PC-3 (cell line): Measurements from ENCODE around the gene CREG2. TPM values are rescaled to one million over a fixed set of nuclear protein-coding genes. Genes with fewer than 3 reads are reported as not detected.

Experiments
- ATAC-seq: fragments of 200-7000 bp; cut with Tn5 transposase; 2 replicates; pipeline ENCODE4 v1.9.1; 2020; ENCODE audit warnings: mild to moderate bottlenecking, moderate library complexity
- BruUV-seq: library from RNA; stranded (reverse); fragments of 400-500 nt; replicated peaks from 2 replicates; lab custom pipeline; 2021; lab: Mats Ljungman, UMichigan
- CTCF ChIA-PET: fragments of 300-600 bp; sonication (Branson Sonifier 250); formaldehyde crosslinking; loops from one replicate; lab custom pipeline; 2022; ENCODE audit warnings: antibody characterized with exemption; lab: Charles Lee
- POLR2A ChIA-PET: fragments of 300-600 bp; sonication (Branson Sonifier 250); formaldehyde crosslinking; loops from one replicate; lab custom pipeline; 2022; ENCODE audit warnings: antibody characterized with exemption; ENCODE audit not compliant: unreplicated experiment; lab: Charles Lee
- DNase-seq: peaks from one replicate; pipeline ENCODE4 v3.0.0-alpha.2; 2015
- H2AFZ ChIP-seq: fragments of 300-600 bp; sonication (generic); 2 replicates; pipeline ENCODE4 v1.6.0; 2016; ENCODE audit warnings: antibody characterized with exemption, low read length
- H3F3A ChIP-seq: fragments of 300-600 bp; sonication (generic); one replicate; pipeline ENCODE4 v1.6.0; 2017; ENCODE audit warnings: antibody characterized with exemption, low read length, control low read depth, mild to moderate bottlenecking; ENCODE audit not compliant: unreplicated experiment
- H3K27ac ChIP-seq: fragments of 300-600 bp; sonication (generic); 2 replicates; pipeline ENCODE4 v1.5.1; 2016; ENCODE audit warnings: mild to moderate bottlenecking, low read length
- H3K27me3 ChIP-seq: fragments of 300-600 bp; sonication (generic); 2 replicates; pipeline ENCODE4 v1.6.1; 2016; ENCODE audit warnings: low read length, mixed read lengths
- H3K36me3 ChIP-seq: fragments of 300-600 bp; sonication (generic); 2 replicates; pipeline ENCODE4 v1.6.1; 2016; ENCODE audit warnings: low read depth, mixed run types, low read length, mixed read lengths
- H3K4me1 ChIP-seq: fragments of 300-600 bp; sonication (generic); 2 replicates; pipeline ENCODE4 v1.5.1; 2016; ENCODE audit warnings: low read length; ENCODE audit not compliant: insufficient read depth
- H3K4me2 ChIP-seq: fragments of 300-600 bp; sonication (generic); 2 replicates; pipeline ENCODE4 v1.6.0; 2016; ENCODE audit warnings: low read length
- H3K4me3 ChIP-seq: fragments of 300-600 bp; sonication (generic); 2 replicates; pipeline ENCODE4 v1.5.1; 2016; ENCODE audit warnings: mild to moderate bottlenecking, low read length, mixed read lengths
- H3K79me2 ChIP-seq: fragments of 300-600 bp; sonication (generic); 2 replicates; pipeline ENCODE4 v1.6.1; 2017; ENCODE audit warnings: low read length, mixed read lengths
- H3K9ac ChIP-seq: fragments of 300-600 bp; sonication (generic); 2 replicates; pipeline ENCODE4 v1.6.0; 2016; ENCODE audit warnings: mild to moderate bottlenecking, low read length
- H3K9me2 ChIP-seq: fragments of 300-600 bp; sonication (generic); replicated peaks from 2 replicates; pipeline ENCODE4 v1.6.1; 2016; ENCODE audit warnings: mixed run types, low read length, mixed read lengths
- H3K9me3 ChIP-seq: fragments of 300-600 bp; sonication (generic); 2 replicates; pipeline ENCODE4 v1.6.1; 2016; ENCODE audit warnings: low read length, mixed read lengths
- H4K20me1 ChIP-seq: fragments of 300-600 bp; sonication (generic); 2 replicates; pipeline ENCODE4 v1.6.1; 2016; ENCODE audit warnings: low read length, mixed read lengths
- CTCF ChIP-seq: fragments of 300-600 bp; sonication (generic); conservative IDR thresholded peaks from 2 replicates; pipeline ENCODE4 v1.5.1; 2017; ENCODE audit warnings: antibody characterized with exemption, low read depth, mild to moderate bottlenecking, low read length
- EZH2 ChIP-seq: fragments of 300-600 bp; sonication (generic); IDR thresholded peaks from one replicate; pipeline ENCODE4 v1.6.1; 2017; ENCODE audit warnings: antibody characterized with exemption, mild to moderate bottlenecking, low read length; ENCODE audit not compliant: unreplicated experiment
- EZH2phosphoT487 ChIP-seq: fragments of 300-600 bp; sonication (generic); IDR thresholded peaks from 2 replicates; pipeline ENCODE4 v1.6.1; 2018; ENCODE audit warnings: mild to moderate bottlenecking, antibody characterized with exemption, low read length, borderline replicate concordance
- intact Hi-C: fragments of 100-400 bp; cut with micrococcal nuclease; formaldehyde crosslinking; loops from 2 replicates; pipeline ENCODE4 v1.9.0; 2023
- total RNA-seq: library from RNA; depleted of rRNA; stranded (reverse); fragments of >200 nt; gene quantifications from 2 replicates; pipeline ENCODE4 v1.2.3, GENCODE V29; 2014

Gene CREG2
- total RNA-seq, 1 experiment from 2014 or later = 40.0 TPM

- BruUV-seq = no TSS peak
- no peak overlapping the region for H3K9ac ChIP-seq
- DNase-seq (no peak), ATAC-seq (no peak)
- H4K20me1 ChIP-seq = no peaks in the 10 kb centered on the region
- H3K9me3 ChIP-seq = no peaks in the 10 kb centered on the region
- H3K27ac ChIP-seq = no peak overlapping the region
- intact Hi-C loops = no loop called here
- POLR2A ChIA-PET = interaction anchor here (0.7 kb wide), 1 partner anchor 8 kb away, joined by 3 read pairs; no protein-coding TSS in a partner anchor
- no peak overlapping the region for H3K4me3 ChIP-seq
- H3K36me3 ChIP-seq = no peaks in the 10 kb centered on the region
- no peak overlapping the region for H2AFZ ChIP-seq
- H3K4me2 ChIP-seq = no peak overlapping the region
- H3K27me3 ChIP-seq = no peaks in the 10 kb centered on the region
- TF ChIP-seq EZH2 (no peak), EZH2phosphoT487 (no peak), CTCF (no peak)
- H3K4me1 ChIP-seq = peaks cover 21% of the 10 kb centered on the region
- no peaks in the 10 kb centered on the region for H3K79me2 ChIP-seq
- CTCF ChIA-PET = no interaction called here
- no peaks in the 10 kb centered on the region for H3K9me2 ChIP-seq
- H3F3A ChIP-seq = no peaks in the 10 kb centered on the region
Observed at GRCh38 chr2:101364878-101365277, 22.4 kb downstream of the CREG2 start.

GRCh38 chr2:101362777-101363176, 24.5 kb downstream of the CREG2 start:
- H4K20me1 ChIP-seq = no peaks in the 10 kb centered on the region
- ATAC-seq (no peak), DNase-seq (no peak)
- no TSS peak for BruUV-seq
- peaks cover 30% of the 10 kb centered on the region for H3K4me1 ChIP-seq
- H3K27me3 ChIP-seq = no peaks in the 10 kb centered on the region
- no peaks in the 10 kb centered on the region for H3K36me3 ChIP-seq
- no peaks in the 10 kb centered on the region for H3K9me3 ChIP-seq
- H2AFZ ChIP-seq = no peak overlapping the region
- H3K4me3 ChIP-seq = no peak overlapping the region
- H3K9ac ChIP-seq = no peak overlapping the region
- intact Hi-C loops = no loop called here
- no peaks in the 10 kb centered on the region for H3F3A ChIP-seq
- POLR2A ChIA-PET = no interaction called here
- H3K9me2 ChIP-seq = no peaks in the 10 kb centered on the region
- H3K79me2 ChIP-seq = no peaks in the 10 kb centered on the region
- no peak for TF ChIP-seq CTCF
- TF ChIP-seq EZH2 = no peak
- TF ChIP-seq EZH2phosphoT487 = no peak
- CTCF ChIA-PET = interaction anchor here (0.6 kb wide), 1 partner anchor 158 kb away, joined by 5 read pairs; no protein-coding TSS in a partner anchor
- H3K27ac ChIP-seq = no peak overlapping the region
- no peak overlapping the region for H3K4me2 ChIP-seq

GRCh38 chr2:101362316-101362715, 25.0 kb downstream of the CREG2 start:
- intact Hi-C loops = no loop called here
- POLR2A ChIA-PET = no interaction called here
- H2AFZ ChIP-seq = no peak overlapping the region
- CTCF ChIA-PET = interaction anchor here (0.6 kb wide), 1 partner anchor 158 kb away, joined by 5 read pairs; no protein-coding TSS in a partner anchor
- no peak for ATAC-seq
- H3K9me2 ChIP-seq = no peaks in the 10 kb centered on the region
- H3K79me2 ChIP-seq = no peaks in the 10 kb centered on the region
- H3K27me3 ChIP-seq = no peaks in the 10 kb centered on the region
- peaks cover 34% of the 10 kb centered on the region for H3K4me1 ChIP-seq
- H4K20me1 ChIP-seq = no peaks in the 10 kb centered on the region
- H3K36me3 ChIP-seq = no peaks in the 10 kb centered on the region
- no peak overlapping the region for H3K4me3 ChIP-seq
- no peaks in the 10 kb centered on the region for H3K9me3 ChIP-seq
- H3K9ac ChIP-seq = no peak overlapping the region
- no peak for DNase-seq
- TF ChIP-seq CTCF (no peak), EZH2 (no peak), EZH2phosphoT487 (no peak)
- peak overlapping the region; percentile 88 for H3K27ac ChIP-seq
- BruUV-seq = no TSS peak
- H3F3A ChIP-seq = no peaks in the 10 kb centered on the region
- no peak overlapping the region for H3K4me2 ChIP-seq
